ENCODE measurements around the gene C16orf89. TPM values are rescaled to one million over a fixed set of nuclear protein-coding genes. Genes with fewer than 3 reads are reported as not detected.

The C16orf89 gene
- total RNA-seq, 1 donor from 2014 or later: 4.6 TPM

- Histone ChIP-seq H3K4me1 (no peaks in the 10 kb centered on the region), H3K4me3 (no peak overlapping the region), H3K27me3 (no peaks in the 10 kb centered on the region), H3K9me3 (no peaks in the 10 kb centered on the region), H3K36me3 (no peaks in the 10 kb centered on the region), H3K27ac (no peak overlapping the region)
- intact Hi-C loops (cut with DNase I): no loop called here
- TF ChIP-seq, protein P1, sequence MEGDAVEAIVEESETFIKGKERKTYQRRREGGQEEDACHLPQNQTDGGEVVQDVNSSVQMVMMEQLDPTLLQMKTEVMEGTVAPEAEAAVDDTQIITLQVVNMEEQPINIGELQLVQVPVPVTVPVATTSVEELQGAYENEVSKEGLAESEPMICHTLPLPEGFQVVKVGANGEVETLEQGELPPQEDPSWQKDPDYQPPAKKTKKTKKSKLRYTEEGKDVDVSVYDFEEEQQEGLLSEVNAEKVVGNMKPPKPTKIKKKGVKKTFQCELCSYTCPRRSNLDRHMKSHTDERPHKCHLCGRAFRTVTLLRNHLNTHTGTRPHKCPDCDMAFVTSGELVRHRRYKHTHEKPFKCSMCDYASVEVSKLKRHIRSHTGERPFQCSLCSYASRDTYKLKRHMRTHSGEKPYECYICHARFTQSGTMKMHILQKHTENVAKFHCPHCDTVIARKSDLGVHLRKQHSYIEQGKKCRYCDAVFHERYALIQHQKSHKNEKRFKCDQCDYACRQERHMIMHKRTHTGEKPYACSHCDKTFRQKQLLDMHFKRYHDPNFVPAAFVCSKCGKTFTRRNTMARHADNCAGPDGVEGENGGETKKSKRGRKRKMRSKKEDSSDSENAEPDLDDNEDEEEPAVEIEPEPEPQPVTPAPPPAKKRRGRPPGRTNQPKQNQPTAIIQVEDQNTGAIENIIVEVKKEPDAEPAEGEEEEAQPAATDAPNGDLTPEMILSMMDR (IDR thresholded peaks at IDR 0.05): no peak
- no peak for DNase-seq (ENCODE audit: low spot score in 2 of 2)
Observed at GRCh38 chr16:5042574-5043171, 23.1 kb downstream of the C16orf89 start.

DNA sequence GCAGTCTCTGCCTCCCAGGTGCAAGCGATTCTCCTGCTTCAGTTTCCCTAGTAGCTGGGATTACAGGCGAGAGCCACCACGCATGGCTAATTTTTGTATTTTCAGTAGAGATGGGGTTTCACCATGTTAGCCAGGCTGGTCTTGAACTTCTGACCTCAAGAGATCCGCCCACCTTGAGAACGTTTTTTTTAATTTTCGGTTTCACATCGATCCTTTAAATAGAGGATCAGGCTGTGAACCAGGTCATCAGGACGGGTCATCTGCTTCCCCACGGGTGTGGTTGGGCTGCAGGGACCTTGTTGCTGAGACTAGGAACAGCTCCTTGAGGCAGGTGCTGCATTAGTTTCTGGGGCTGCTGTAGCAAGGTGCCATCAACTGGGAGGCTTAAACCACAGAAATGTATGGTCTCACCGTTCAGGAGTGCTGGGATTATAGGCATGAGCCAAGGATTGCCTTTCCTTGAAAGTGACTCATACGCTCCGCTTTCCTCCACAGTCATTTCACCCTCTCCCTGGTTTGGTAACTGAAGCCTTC, 24.1 kb downstream of the C16orf89 start:
- TF ChIP-seq, protein P1 (IDR thresholded peaks at IDR 0.05): no peak
- intact Hi-C loops (cut with DNase I): no loop called here
- no peaks in the 10 kb centered on the region for H3K36me3 ChIP-seq

GRCh38 chr16:5040451-5040850, 25.3 kb downstream of the C16orf89 start:
- no peaks in the 10 kb centered on the region for H3K36me3 ChIP-seq
- no peak overlapping the region for H3K27ac ChIP-seq
- no peak for DNase-seq (ENCODE audit: low spot score in 2 of 2)
- no peaks in the 10 kb centered on the region for H3K9me3 ChIP-seq
- TF ChIP-seq, protein P1 (IDR thresholded peaks at IDR 0.05): no peak
- no peaks in the 10 kb centered on the region for H3K27me3 ChIP-seq
- no peaks in the 10 kb centered on the region for H3K4me1 ChIP-seq
- no peak overlapping the region for H3K4me3 ChIP-seq
- intact Hi-C loops (cut with DNase I): no loop called here

More for the DNA sequence above, 24.1 kb downstream of the C16orf89 start:
- Histone ChIP-seq H3K27me3 (no peaks in the 10 kb centered on the region), H3K27ac (no peak overlapping the region), H3K9me3 (no peaks in the 10 kb centered on the region), H3K4me3 (no peak overlapping the region), H3K4me1 (no peaks in the 10 kb centered on the region)
- no peak for DNase-seq (ENCODE audit: low spot score in 2 of 2)

- no peak overlapping the region for H3K4me3 ChIP-seq
- no peak for DNase-seq (ENCODE audit: low spot score in 2 of 2)
- H3K9me3 ChIP-seq: no peaks in the 10 kb centered on the region
- TF ChIP-seq, protein P1 (IDR thresholded peaks at IDR 0.05): no peak
- H3K27ac ChIP-seq: no peak overlapping the region
- H3K36me3 ChIP-seq: no peaks in the 10 kb centered on the region
- peaks cover 11 to 14% of the 10 kb centered on the region in 2 donors for H3K4me1 ChIP-seq
- H3K27me3 ChIP-seq: no peaks in the 10 kb centered on the region
- intact Hi-C loops (cut with DNase I): no loop called here
Observed at GRCh38 chr16:5036228-5037156, 29.3 kb downstream of the C16orf89 start.

GRCh38 chr16:5035909-5036227, 29.9 kb downstream of the C16orf89 start:
- H3K4me1 ChIP-seq: peaks cover 11 to 14% of the 10 kb centered on the region in 2 donors
- no peak for DNase-seq (ENCODE audit: low spot score in 2 of 2)
- no peaks in the 10 kb centered on the region for H3K9me3 ChIP-seq
- no peaks in the 10 kb centered on the region for H3K27me3 ChIP-seq
- no peaks in the 10 kb centered on the region for H3K36me3 ChIP-seq
- H3K27ac ChIP-seq: no peak overlapping the region
- H3K4me3 ChIP-seq: no peak overlapping the region
- TF ChIP-seq, protein P1 (IDR thresholded peaks at IDR 0.05): no peak
- intact Hi-C loops (cut with DNase I): no loop called here
